Tibial nerve (tissue), 4 donors: ENCODE measurements around the gene DYNC1I1.

Source experiments
- CTCF ChIP-seq, 5 experiments: fragments of 200-600 bp in 3 of 5; fragments of 450-650 bp in 2 of 5; sonication (generic) in 3 of 5; IDR thresholded peaks; one replicate each; pipeline ENCODE4 v1.5.1; 2016 to 2019; ENCODE audit warnings: antibody characterized with exemption in 5 of 5, mild to moderate bottlenecking in 3 of 5, moderate library complexity in 2 of 5
- EP300 ChIP-seq, 2 donors: sonication (generic); formaldehyde crosslinking; IDR thresholded peaks; one replicate each; pipeline ENCODE4 v1.6.1; 2017; ENCODE audit warnings: antibody characterized with exemption in 2 of 2, mild to moderate bottlenecking in 1 of 2
- POLR2A ChIP-seq, 2 donors: fragments of 450-650 bp; IDR thresholded peaks; one replicate each; pipeline ENCODE4 v1.6.1; 2017; ENCODE audit warnings: antibody characterized with exemption in 2 of 2, mild to moderate bottlenecking in 2 of 2, moderate library complexity in 2 of 2

GRCh38 chr7:95997632-95998031 is 225.3 kb downstream of the DYNC1I1 start:
- TF ChIP-seq CTCF (IDR thresholded peaks at IDR 0.05) (no peak), POLR2A (IDR thresholded peaks at IDR 0.05) (no peak), EP300 (IDR thresholded peaks at IDR 0.05) (no peak)
